Astrocyte of the hippocampus (primary cell): ENCODE results near the gene MTA3.
A peak's percentile ranks its signal among the peaks of the same experiment; 100 is the strongest.

Source experiments
- DNase-seq: peaks from one replicate; pipeline ENCODE4 v3.0.0; 2011; ENCODE audit warnings: low read depth, low spot score

The MTA3 gene

DNA sequence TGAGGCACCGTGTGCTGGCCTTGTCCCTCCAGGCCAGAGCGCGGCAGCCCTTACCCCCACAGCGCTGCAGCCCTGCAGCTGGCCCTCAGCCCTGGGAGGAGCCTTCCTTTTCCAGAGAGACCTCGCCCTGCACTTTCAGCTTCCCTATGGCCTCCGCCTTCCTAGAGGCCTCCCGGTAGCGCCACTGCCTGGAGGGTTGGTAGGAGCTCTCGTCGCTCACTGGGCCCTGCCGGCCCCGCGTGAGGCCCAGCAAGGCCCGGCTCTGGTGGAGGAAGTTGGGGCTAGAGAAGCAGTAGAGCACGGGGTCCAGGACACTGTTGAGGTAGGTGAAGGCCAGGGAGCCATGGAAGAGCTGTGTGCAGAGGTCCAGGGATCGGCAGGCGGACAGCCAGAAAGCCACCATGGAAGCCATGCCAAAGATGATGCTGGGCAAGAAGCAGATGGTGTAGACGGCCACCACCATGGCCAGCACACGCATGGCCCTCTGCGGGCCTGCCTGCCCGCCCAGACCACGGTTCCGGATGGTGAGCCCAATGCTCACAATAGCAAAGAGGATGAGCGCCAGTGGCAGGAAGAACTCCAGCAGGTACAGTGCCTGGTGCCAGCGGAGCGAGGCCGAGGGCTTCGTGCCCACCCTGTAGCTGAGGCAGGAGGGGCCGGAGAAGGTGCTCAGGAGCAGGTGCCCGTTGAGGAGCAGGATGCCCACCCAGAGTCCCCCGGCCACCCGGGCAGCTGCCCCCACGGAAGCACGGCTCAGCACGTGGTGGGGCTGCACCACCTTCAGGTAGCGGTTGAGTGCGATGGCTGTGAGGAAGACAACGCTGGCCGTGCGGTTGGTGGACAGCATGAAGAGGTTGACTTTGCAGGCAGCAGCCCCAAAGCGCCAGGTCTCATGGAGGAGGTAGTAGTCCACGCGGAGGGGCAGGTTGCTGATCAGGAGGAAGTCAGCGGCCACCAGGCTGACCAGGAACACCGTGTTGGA lies 194.7 kb downstream of the MTA3 start:
- DNase-seq = no peak

DNA sequence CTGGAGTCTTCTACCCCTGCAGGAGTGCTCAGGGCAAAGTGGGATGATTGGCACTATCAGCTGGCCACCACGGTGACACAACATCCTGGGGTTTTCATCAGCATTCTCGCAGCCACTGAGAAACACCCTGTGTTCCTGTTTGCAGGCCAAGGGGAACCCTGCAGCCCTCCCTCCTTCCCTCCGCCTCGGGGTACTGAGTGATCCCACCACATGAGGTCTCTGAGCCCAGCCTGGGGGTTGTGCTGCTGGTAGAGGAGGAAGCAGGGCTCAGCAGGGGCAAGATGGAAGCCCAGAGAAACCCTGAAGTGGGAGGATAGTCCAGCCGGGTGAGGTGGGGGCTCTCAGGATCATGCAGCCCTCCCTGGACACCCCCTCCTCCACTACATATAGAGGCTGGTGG lies 195.7 kb downstream of the MTA3 start, which contains the start of gene OXER1:
Gene OXER1 (minus strand): TSS at position 40 of the 400 bp plus-strand sequence. CDS start 73 bp downstream, outside the sequence.
- DNase-seq = no peak

DNA sequence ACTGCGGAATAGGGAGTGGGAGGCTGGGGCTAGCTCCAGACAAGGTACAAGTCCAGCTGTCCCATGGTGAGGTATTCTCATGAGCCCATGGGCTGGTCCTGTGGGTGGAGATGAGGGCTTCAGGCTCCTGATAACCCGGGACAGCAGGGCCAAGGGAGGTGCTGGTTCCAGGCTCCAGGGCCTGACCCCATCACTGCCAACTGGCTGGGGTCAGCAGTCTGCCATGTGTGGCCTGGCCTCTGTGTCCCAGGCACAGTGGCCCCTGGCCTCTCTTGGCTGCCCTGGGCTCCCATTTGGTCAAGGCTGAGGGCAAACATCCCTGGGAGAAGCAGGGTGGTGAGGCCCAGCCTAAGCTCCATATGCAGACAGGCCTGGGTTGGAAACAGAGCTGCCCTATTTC lies 196.5 kb downstream of the MTA3 start:
- DNase-seq = no peak

DNA sequence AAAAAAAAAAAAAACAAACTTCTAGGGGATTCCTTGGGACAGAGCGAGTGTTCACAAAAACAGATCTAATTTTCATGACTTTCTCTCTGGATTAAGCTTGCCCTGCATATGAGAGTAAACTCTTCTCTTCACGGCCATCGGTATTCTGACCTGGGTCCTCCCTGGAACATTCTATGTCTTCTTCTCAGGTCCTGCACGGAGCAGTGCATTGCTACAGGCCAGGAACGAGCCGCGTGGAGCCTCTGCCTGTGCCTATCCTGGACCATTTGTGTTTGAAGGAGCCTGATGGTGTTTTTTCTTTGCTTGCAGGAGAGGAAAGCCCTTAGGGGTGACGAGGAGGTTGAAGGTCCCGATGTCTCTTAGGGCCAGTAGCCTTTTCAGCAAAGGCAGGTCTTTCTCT lies 197.3 kb downstream of the MTA3 start:
- DNase-seq = no peak

DNA sequence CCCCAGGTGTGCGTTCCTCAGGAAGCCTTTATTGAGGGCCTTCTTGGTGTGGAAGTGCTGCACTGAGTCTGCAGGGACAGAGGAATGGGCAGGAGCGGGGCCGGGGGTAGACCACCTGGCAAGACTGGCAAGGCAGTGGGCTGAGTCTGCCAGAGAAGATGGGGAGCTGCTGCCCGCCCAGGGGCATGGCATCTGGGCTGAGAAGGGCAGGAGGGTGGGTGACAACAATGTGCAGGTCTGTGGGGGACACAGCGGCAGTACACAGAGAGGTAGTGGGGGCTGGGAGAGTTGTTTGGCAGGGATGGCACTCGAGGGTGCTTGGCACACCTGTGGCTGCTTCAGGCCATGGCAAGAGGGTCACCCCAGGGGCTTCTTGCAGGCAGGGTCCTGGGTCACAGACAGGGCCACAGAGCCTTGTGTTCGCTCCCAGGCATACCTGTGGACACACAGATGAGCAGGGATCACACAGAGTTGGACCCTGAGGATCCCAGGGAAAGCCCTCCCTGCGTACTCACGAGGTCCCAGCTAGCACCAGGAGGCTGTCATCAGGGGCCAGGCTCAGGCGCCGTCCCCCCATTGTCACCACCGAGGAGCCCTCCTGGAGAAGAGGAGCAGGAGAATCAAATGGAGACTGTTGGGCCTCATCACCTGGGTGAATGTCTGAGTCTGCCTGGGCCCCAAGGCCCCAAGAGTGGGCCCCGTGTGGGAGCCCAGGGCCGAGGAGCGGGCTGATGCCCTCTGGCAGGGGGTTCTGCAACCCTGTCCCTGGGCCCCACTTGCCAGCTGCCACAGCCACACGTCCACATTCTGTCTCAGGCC lies 198.9 kb downstream of the MTA3 start:
- no peak for DNase-seq

DNA sequence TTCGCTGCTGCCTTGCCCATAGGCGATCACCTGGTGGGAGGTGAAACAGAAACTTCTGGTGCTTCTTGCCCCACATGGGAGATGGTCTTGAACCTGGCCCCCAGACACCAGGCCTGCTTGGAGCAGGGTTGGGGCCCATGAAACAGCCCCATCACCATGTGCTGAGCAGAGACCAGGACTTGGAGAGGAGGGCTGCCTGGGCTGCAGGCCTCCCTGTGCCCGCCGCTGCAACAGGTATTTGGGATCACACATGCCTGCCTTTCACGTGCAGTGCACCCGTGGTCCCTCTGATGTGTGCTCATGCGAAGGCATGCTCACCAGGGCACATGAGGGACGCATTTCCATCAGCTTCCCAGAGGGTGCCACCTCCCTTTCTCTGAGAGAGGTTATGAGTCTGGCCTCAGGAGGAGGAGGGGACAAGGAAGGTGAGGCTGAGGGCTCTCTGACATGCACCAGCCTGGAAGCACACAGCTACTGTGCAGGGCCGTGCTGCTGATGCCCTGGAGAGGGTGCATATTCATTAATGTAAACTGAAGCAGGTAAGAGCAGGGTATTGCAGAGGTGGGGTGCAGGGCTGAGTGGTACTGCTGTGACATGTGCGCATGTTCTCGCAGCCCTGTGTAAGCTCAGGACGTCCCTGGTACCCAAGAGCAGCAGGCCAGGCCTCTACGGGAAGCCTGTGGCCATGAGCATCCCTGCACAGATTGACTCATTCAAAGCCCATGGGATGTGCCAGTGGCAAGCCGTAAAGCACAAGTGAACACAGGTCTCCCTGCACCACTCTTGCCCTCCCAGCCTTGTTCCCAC lies 199.7 kb downstream of the MTA3 start:
- no peak for DNase-seq

DNA sequence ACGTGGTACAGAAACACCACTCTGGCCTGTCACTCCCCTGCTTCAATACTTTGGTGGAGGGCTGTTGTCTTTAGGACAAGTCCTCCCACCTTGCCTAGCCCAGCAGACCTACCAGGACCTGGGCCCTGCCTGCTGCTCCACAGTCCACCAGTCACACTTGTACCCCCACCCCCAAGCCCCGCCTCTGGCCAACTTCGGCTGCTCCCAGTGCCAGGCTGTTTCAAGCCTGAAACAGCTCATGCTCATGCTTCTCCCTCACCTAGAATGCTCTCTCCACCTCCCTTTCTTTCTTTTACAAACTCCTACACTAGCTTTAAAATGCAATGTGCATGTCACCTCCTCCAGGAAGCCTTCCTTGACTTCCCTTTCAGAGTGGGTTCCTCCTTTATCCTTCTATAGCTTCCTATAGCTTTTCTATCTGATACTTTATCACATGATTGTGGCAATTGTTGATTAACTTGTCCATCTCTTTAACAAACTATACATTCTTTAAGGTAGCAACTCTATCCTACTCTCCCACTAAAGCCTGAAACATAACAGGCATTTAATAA lies 200.3 kb downstream of the MTA3 start:
- DNase-seq = no peak

DNA sequence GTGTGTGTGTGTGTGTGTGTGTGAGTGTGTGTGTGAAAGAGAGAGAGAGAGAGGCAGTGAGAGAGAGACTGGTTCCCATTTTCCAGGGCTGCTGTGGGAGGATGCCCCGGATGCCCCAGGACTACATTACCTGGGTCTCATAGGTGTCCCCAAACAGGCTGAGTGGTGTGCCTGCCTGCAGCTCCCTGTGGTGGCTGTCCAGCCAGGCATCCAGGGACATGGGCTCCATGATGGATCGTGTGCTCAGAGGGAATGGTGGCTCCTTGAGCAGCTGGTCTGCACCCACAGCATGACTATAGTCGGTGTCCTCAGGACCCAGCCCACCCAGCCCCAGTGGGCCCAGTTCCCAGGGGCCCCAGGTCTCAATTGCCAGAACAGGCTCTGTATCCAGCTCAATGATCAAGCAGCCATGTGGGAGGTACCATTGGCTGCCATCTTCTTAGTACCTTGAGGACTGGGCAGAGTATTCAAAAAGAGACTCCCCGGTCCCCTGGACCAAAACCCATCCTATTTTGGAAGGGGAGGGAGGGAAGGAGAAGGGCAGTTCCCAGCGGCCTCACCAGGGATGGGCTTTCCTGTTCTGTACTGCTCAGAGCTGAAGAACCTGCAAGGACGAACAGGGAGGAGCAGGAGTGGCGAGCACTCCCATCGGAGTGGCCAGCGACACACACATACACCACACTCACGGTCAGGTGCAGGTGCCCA lies 201.3 kb downstream of the MTA3 start:
- no peak for DNase-seq

DNA sequence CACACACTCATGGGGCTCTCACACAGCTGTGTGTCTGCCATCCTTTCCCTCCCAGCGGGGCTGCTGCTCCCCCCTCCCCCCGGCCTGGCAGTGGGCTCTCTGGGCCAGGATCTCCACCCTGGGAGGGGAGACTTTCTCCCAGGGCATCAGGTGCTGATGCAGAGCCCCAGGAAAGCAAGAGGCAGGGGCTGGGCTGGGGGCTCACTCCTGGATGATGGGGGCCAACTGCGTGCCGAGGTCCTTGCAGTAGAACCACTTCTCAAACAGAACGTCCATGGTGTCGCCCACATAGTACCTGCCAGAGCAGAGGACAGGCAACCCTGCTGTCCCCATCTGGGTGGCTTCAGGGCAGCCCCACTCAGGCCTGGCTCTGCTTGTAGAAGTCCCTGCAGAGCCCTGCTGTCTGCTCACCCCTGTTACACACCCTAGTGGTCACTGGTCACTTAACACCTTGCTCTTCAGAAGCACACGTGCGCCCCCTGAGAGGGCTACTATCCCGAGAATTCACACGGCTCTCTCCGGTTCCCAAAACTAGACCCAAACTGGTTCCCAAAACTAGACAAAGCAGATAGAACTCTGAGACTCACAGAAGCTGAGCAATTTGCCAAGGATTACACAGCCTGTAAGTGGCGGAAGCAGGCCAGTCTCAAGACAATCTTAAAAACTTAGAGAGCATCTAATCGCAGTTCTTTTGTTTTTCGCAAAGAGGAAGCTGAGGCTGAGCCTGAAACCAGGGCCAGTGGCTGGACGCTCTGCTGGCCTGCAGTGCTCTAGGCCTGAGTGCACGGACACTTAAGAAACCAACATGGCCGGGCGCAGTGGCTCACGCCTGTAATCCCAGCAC lies 202.1 kb downstream of the MTA3 start:
- DNase-seq = peak; percentile 56

DNA sequence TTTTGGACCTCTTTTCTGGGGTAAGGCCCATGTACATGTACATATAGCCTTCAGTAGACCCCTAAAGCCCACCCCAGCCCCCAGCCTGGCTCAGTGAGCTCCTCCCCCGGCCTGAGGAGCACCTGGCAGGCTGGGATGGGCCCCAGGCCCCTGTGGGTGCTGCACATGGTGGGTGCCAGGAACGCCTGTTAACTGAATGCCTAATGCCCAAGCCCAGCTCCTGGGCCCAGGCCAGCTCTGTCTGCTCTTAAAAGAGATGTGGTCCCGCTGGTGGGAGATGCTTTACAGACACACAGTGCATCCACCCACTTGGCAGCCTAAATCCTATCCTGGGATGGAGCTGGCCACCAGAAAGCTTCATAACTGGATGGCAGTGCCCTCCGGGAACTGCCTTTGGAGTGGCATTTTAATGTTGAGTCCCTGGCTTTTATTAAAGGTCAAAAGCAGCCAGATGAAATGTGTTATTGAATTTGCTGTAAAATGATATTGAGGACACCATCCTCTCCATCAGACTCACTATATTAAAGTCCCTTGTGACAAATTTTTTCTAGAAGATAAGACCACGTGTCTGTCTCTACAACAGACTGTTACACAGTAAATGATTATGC lies 203.2 kb downstream of the MTA3 start:
- DNase-seq = no peak

DNA sequence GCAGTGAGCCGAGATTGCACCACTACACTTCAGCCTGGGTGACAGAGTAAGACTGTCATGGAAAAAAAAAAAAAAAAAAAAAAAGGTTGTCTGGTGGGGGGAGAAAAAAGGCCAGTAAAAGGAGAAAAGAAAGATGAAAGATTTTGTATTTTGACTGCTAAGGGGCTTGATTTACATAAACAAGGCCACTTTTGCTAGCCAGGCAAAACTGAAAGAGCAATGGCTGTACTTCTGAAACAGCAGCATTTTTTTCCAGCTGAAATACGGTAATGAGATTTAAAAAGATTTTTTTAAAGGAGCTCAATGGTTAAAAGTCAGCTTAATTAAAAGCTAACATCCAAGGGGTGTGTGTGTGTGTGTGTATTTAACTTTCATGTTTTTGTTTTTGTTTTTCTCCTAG lies 206.8 kb downstream of the MTA3 start:
- DNase-seq = no peak

DNA sequence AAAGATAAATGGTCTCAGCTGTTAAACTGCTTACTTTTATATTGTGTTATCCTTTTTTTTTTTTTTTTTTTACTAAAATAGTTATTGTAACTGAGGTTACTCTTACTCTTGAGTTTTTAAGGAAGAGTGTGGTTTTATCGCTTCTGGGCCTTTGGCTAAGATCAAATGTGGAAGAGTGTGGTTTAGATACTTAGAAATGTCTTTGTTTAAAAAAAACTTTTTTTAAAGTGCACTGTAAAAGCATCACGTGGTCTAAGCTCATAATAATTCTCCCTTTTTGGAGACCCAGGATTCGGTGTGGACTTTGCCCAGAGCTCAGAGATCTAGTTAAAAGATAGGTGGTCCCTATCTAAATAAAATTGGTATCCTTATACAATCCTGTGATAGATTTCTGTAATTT lies 207.4 kb downstream of the MTA3 start:
- no peak for DNase-seq

DNA sequence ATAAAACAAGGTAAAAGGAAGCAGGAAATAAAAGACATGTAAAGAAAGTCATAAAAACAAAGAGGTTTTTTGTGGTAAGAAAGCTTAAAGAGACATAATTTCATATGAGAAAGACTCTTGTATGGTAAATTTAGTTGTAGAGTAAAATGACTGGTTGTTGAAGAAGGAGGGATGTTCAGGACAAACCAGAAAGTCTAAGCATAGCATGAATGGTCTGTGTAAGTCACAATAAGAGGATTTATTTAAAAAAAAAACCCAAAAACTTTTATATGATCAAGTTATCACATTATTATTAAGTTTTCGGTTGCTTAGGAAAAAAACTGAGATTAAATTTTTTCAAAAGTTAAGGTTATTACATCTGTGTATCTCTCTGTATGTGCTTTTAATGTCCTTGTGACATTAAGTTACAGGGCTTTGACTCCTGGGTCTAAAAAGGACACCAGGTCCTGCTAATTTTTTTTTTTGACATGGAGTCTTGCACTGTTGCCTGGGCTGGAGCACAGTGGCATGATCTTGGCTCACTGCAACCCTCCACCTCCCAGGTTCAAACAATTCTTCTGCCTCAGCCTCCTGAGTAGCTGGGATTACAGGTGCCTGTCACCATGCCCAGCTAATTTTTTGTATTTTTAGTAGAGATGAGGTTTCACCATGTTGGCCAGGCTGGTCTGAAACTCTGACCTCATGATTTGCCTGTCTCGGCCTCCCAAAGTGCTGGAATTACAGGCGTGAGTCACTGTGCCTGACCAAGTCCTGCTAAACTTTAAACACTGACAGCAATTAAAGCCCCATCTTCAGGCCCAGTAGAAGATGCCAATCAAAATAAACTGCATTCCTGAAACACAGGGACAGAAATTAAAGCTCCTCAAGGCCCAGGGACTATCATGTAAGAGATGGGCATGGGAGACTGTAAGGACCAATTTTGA lies 209.7 kb downstream of the MTA3 start:
- no peak for DNase-seq

DNA sequence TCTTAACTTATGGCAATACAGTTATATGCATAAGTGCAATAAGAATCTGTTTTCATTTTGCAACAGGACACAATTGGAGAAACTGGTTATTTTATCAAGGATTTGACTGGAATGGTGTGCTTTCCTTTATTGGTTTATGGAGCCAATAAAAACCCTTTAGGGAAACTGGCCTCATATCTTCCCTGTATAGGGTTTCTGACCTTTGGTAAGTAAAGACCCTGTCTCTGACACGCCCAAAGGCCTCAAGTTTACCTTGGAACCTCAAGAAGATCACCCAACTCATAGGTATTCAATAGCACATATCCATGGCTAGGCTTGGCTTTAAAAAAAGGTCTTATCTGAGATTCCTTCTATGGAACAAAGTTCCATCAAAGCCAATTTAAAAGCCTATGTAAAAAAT lies 212.7 kb downstream of the MTA3 start:
- no peak for DNase-seq

DNA sequence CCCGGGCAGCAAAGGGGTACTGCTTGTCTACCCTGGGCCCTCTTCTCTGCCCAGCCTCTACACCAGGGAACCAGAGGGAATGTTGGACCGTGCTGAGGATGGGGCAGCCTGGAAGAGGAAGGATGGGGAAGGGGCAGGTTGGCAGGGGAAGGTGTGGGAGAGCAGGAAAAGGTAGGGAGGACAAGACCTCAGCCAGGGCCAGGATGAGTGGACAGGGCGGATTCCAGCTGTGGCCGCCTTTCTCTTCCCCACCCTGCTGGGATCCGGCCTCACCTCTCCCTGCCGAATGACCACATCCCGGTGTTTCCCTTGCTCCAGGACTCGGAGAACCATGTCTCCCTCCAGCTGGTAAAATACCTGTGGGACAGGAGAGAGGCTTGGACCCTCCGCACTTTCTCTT lies 215.1 kb downstream of the MTA3 start:
- no peak for DNase-seq

DNA sequence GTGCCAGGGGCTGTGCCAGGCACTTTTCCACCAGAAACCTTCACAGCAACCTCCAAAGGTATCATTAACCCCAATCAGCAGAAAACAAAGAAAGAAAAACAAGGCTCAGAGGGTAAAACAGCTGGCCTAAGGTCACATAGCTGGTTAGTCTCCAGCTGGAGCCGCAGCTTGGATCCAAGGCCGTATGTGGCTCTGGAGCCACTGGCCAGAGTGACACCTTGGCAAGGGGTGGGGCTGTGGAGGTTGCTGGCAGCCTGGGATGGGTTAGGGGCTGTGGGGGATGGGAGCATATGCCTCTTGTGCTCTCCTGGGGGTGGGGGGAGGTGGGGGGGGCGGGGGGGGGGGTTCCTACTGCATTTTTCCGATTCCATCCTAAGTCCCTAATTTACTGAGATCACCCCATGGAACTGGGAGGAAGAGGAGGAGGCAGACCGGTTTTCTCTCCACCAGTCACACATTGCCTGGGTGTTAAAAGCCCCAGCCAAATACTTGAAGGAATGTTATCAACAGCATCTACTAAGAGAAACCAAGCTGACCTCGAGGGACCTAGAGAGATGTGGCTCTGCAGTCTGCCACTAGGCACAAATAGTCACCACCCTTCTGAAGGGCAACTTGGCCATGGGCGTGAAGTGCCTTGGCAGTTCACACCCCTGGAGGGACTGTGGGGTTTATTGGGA lies 215.9 kb downstream of the MTA3 start:
- no peak for DNase-seq

DNA sequence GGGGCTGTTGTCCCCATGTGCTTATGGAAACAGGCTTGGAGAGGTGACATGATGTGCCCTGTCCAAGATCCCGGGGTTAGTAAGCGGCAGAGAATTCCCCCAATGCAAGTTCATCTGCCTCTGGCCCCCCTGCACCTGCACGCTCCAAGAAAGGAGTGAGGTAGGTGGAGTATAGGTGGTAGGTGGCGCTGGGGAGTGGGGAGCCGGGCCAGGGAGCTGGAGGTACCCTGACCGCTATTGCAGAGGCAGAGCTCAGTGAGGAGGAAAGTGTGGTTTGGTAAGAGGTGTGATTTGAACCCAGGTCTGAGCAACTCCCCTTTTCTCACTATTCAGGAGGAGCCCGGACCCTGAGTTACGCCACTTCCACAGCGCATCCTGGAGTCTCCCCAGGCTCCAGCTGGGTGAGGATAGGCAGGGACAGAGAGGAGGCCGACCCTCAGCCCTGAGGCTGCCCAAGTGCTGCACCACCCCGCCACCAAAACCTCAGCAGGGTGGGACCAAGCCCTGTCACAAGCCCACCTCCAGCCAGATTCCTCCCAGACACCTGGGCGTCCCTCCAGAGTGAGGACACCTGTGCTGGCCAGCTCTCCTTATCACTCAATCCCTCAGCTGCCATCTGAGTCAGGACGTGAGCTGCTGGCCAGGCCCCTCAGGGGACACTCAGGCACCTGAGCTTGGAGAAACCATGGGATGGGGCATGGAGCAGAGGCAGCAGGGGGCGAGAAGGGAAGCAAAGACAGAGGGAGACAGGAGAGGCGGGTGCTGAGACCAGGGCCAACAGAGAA lies 218.3 kb downstream of the MTA3 start:
- no peak for DNase-seq
